K562 (cell line): ENCODE data around the gene COL1A1. TPM values are rescaled to one million over a fixed set of nuclear protein-coding genes. Genes with fewer than 3 reads are reported as not detected.

Experiments used
- ARNT ChIP-seq, 2 experiments: fragments of 450-650 bp; IDR thresholded peaks; 2 replicates each; pipeline ENCODE4 v1.6.1; 2016; ENCODE audit warnings: mild to moderate bottlenecking in 1 of 2
- BCOR ChIP-seq: fragments of 450-650 bp; IDR thresholded peaks from 2 replicates; pipeline ENCODE4 v1.6.1; 2016
- BHLHE40 ChIP-seq: IDR thresholded peaks from 2 replicates; pipeline ENCODE4 v1.6.1; 2011; ENCODE audit warnings: low read length, improper control_type of control experiment
- CBX3 ChIP-seq, 2 experiments: IDR thresholded peaks; 1 replicate in 1 of 2; 2 replicates in 1 of 2; pipeline ENCODE4 v1.6.1; 2012; ENCODE audit warnings: inconsistent platforms in 2 of 2, low read length in 2 of 2, borderline replicate concordance in 1 of 2, control low read depth in 1 of 2
- DMBX1 ChIP-seq: fragments of 250-450 bp; sonication (Bioruptor Pico); IDR thresholded peaks from 2 replicates; pipeline ENCODE4 v1.8.0; 2022; ENCODE audit warnings: inconsistent platforms, mild to moderate bottlenecking, moderate library complexity, borderline replicate concordance
- EP300 ChIP-seq: IDR thresholded peaks from 2 replicates; pipeline ENCODE4 v1.6.1; 2012; ENCODE audit warnings: low read length, improper control_type of control experiment
- ETV5 ChIP-seq: sonication (generic); formaldehyde crosslinking; IDR thresholded peaks from 2 replicates; pipeline ENCODE4 v1.4.0; 2020; ENCODE audit warnings: low read depth, mild to moderate bottlenecking, missing genetic modification reagents
- GATAD2B ChIP-seq: fragments of 450-650 bp; IDR thresholded peaks from 2 replicates; pipeline ENCODE4 v1.6.1; 2017; ENCODE audit warnings: mild to moderate bottlenecking, borderline replicate concordance
- GMEB1 ChIP-seq: fragments of 250-450 bp; sonication (Bioruptor Pico); IDR thresholded peaks from 2 replicates; pipeline ENCODE4 v1.4.0; 2020; ENCODE audit warnings: mild to moderate bottlenecking
- HNRNPLL ChIP-seq: fragments of 200-400 bp; formaldehyde crosslinking; IDR thresholded peaks from 2 replicates; pipeline ENCODE4 v1.6.1; 2017; ENCODE audit warnings: low read length, low read depth, mild to moderate bottlenecking; ENCODE audit not compliant: poor library complexity, severe bottlenecking
- JUNB ChIP-seq: fragments of 450-650 bp; formaldehyde crosslinking; conservative IDR thresholded peaks from 2 replicates; pipeline ENCODE4 v1.4.0; 2020; ENCODE audit warnings: mild to moderate bottlenecking
- KAT8 ChIP-seq: fragments of 450-650 bp; IDR thresholded peaks from 2 replicates; pipeline ENCODE4 v1.6.1; 2016; ENCODE audit warnings: low read depth, mild to moderate bottlenecking
- SPI1 ChIP-seq: IDR thresholded peaks from 2 replicates; pipeline ENCODE4 v1.6.1; 2011; ENCODE audit warnings: low read depth, low read length, control low read depth, borderline replicate concordance
- SRF ChIP-seq, 2 experiments: fragments of 250-450, 450-650 bp in 1 of 2; sonication (Bioruptor Pico) in 1 of 2; sonication (generic) in 1 of 2; formaldehyde crosslinking; IDR thresholded peaks; 2 replicates each; pipeline versions ENCODE4 v1.5.0 to v1.5.1; 2020 to 2022; ENCODE audit warnings: mild to moderate bottlenecking in 1 of 2, missing genetic modification reagents in 1 of 2
- TRIM28 ChIP-seq: fragments of 450-650 bp; IDR thresholded peaks from 2 replicates; pipeline ENCODE4 v1.6.1; 2017
- ZBTB9 ChIP-seq: fragments of 450-650 bp; formaldehyde crosslinking; IDR thresholded peaks from 2 replicates; pipeline ENCODE4 v1.4.0; 2020; ENCODE audit warnings: mild to moderate bottlenecking, moderate library complexity
- ZNF318 ChIP-seq, 2 experiments: fragments of 450-650 bp; IDR thresholded peaks; 2 replicates each; pipeline ENCODE4 v1.6.1; 2016; ENCODE audit warnings: mild to moderate bottlenecking in 2 of 2, borderline replicate concordance in 1 of 2, low read depth in 1 of 2, moderate library complexity in 1 of 2
- ZNF764 ChIP-seq: fragments of 250-450 bp; sonication (Bioruptor Pico); IDR thresholded peaks from 2 replicates; pipeline ENCODE4 v1.4.0; 2020; ENCODE audit warnings: low read depth, mild to moderate bottlenecking, moderate library complexity
- polyA plus RNA-seq, 8 experiments: library from polyadenylated mRNA; depleted of rRNA in 4 of 8; stranded (reverse) in 5 of 8; unstranded in 3 of 8; fragments of >200 nt; fragmentation: Nextera tagmentation in 2 of 8; fragmentation: Illumina TruSeq in 1 of 8; extraction: Ambion mirVana in 2 of 8; extraction: Trizol in 1 of 8; gene quantifications; 2 replicates each; pipeline versions ENCODE4 v1.2.1 to v1.2.3, GENCODE V29; 2011 to 2014; ENCODE audit warnings: inconsistent platforms in 1 of 8, missing spikeins in 1 of 8
- total RNA-seq, 7 experiments: library from RNA; depleted of rRNA in 6 of 7; stranded (reverse); fragments of >200 nt in 6 of 7; fragmentation: Illumina TruSeq in 2 of 7; extraction: Trizol in 2 of 7; gene quantifications; 2 replicates each; pipeline versions ENCODE4 v1.2.1 to v1.2.3, GENCODE V29; 2011 to 2021; ENCODE audit warnings: low replicate concordance in 1 of 7

COL1A1 gene
- total and polyA plus RNA-seq, 9 of the 15 experiments (the other 6 are each of a cell fraction or from before 2014, with no cell fraction given) = 0.04 to 3.4 (median 0.18) TPM

- TF ChIP-seq ZBTB9 (CRISPR knock-in tag) = peak; percentile 85; the same call in 1 of the 2 replicates
- peak; percentile 59; the same call in 1 of the 2 replicates for TF ChIP-seq GATAD2B
- peak; percentile 92 for TF ChIP-seq EP300
- no peak for TF ChIP-seq SPI1
- TF ChIP-seq ARNT (IDR thresholded peaks at IDR 0.05) = peak; percentile 94 to 96
- peak; percentile 31; the same call in 1 of the 2 replicates for TF ChIP-seq BHLHE40
- TF ChIP-seq TRIM28 = peak; percentile 89
- peak; percentile 98 for TF ChIP-seq BCOR
- TF ChIP-seq KAT8 = no peak
- 0 out of 2 replicates have a peak, but pooled peaks have one; percentile 13 for TF ChIP-seq GMEB1
- TF ChIP-seq ZNF318 (IDR thresholded peaks at IDR 0.05; ENCODE audit: borderline replicate concordance in 1 of 2, low read depth in 1 of 2) = peak in 1 of 2 experiments; percentile 42; a peak in 1 of 4 replicates
- TF ChIP-seq JUNB (CRISPR knock-in tag) = no peak
- TF ChIP-seq ZNF764 (CRISPR knock-in tag) = no peak
- peak; percentile 59; the same call in 1 of the 2 replicates for TF ChIP-seq ETV5
- TF ChIP-seq DMBX1 (CRISPR knock-in tag) = peak; percentile 70; the same call in 1 of the 2 replicates
- TF ChIP-seq CBX3 (IDR thresholded peaks at IDR 0.05; ENCODE audit: borderline replicate concordance in 1 of 2, low read length in 2 of 2) = peak in 1 of 2 experiments; percentile 90; a peak in 2 of 3 replicates
- TF ChIP-seq SRF (CRISPR knock-in tag; IDR thresholded peaks at IDR 0.05) = peak in 1 of 2 experiments; percentile 23; a peak in 1 of 4 replicates
- no peak for TF ChIP-seq HNRNPLL
These were observed 7.2 kb upstream of the COL1A1 start (continued) for GRCh38 chr17:50208611-50209061.
